Germinal center (tissue), 1 donor: ENCODE results near the gene SEMA6A.

Experiments
- DNase-seq: peaks from one replicate; pipeline ENCODE4 v3.0.0; 2012; ENCODE audit warnings: mixed read lengths, low spot score

Gene SEMA6A, protein sequence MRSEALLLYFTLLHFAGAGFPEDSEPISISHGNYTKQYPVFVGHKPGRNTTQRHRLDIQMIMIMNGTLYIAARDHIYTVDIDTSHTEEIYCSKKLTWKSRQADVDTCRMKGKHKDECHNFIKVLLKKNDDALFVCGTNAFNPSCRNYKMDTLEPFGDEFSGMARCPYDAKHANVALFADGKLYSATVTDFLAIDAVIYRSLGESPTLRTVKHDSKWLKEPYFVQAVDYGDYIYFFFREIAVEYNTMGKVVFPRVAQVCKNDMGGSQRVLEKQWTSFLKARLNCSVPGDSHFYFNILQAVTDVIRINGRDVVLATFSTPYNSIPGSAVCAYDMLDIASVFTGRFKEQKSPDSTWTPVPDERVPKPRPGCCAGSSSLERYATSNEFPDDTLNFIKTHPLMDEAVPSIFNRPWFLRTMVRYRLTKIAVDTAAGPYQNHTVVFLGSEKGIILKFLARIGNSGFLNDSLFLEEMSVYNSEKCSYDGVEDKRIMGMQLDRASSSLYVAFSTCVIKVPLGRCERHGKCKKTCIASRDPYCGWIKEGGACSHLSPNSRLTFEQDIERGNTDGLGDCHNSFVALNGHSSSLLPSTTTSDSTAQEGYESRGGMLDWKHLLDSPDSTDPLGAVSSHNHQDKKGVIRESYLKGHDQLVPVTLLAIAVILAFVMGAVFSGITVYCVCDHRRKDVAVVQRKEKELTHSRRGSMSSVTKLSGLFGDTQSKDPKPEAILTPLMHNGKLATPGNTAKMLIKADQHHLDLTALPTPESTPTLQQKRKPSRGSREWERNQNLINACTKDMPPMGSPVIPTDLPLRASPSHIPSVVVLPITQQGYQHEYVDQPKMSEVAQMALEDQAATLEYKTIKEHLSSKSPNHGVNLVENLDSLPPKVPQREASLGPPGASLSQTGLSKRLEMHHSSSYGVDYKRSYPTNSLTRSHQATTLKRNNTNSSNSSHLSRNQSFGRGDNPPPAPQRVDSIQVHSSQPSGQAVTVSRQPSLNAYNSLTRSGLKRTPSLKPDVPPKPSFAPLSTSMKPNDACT

DNA sequence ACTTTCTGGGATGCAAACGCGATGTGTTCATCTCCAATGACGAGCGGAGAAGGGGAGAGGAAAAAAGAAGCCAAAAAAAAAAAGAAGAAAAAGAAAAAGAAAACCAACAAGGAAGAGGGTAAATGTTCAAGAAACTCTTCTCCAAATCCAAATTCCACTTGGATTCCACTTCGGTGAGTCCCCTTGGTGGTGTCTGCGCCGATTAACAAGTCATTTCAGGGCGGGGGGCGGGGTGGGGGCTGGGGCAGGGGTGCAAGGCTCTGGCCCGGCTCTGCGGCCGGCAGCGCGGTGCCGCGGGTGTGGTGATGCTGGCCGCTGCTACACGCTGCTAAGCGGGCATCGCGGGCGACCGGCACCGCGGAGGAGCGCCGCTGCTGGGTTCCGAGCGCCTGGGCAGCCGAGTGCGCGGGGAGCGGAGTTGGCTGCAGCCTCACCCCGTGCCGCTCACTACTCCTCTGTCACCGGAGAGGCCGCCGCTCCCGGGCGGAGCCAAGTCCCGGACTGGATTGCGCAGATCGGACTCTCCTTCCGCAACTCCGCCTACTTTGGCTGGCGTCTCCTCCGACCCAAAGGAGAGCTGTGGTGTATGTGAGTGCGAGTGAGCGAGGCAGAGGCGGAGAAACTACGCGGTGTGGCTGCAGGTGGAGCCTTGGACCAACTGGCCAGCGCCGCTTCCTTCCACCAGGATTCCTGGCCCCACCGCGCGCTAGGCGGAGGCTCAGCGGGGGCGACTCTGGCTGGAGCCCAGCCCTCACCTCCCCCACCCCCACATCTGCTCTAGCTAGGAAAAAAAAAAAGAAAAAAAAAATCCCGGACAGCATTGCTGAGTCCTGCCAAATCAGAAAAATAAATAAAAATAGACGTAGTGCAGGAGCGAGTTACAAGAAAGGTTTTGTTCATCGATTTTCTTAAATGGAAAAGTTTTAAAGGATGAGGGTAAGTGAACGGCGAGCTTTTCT, at the start of gene SEMA6A:
Gene SEMA6A, minus strand, starts transcription at position 457 of the 959 bp plus-strand sequence. CDS start 69,879 bp downstream, outside the sequence.
- peak; percentile 81 for DNase-seq

DNA sequence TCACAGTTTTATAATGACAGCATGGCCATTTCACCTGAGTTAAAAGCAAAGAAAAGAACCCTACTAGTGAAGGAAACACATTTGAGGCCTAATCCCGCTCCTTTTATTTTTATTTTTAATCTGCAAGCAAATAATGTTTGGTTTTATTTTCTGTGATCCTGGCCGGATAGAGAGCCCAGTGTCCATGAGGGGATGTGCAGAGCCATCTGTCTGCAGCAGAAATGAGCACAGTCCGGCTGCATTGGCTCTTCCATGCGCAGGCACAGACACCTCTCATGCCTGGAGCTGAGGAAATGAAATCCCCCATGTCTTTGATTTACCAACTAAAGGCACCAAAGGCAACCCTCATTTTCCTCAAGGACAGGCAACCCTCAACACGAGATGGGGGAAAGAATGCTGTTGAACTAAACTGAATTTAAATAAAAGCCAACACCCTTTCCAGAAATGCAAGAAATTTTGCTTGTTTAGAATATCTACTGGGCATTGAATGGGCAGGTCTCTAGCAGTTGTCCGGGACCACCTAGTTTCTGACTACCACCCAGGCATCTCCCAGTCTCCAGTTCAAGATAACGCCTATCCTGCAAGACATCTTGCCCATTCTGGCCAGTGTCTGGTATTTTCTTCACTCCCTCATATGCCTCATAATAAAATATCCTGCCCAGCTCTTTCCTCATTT, 47.9 kb upstream of the SEMA6A start:
- no peak for DNase-seq

DNA sequence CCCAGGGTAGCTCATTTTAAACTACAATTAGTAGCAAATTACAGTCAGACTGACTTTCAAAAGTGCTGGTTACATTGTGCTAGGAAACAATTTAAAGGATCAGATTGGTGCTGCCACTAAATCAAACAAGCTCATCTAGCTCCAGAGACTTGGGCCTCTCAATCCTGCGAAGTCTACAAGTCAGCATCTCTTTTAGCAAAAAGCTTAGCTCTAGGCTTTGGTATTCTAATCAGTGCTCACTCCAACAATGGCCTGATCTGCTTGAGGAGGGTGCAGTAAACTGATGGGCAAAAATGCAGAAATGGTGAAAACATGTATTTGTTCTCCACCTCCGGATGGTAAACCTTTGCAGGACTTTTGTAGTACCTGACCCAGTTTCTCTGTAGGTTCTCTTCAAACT, 47.0 kb upstream of the SEMA6A start:
- DNase-seq: no peak

DNA sequence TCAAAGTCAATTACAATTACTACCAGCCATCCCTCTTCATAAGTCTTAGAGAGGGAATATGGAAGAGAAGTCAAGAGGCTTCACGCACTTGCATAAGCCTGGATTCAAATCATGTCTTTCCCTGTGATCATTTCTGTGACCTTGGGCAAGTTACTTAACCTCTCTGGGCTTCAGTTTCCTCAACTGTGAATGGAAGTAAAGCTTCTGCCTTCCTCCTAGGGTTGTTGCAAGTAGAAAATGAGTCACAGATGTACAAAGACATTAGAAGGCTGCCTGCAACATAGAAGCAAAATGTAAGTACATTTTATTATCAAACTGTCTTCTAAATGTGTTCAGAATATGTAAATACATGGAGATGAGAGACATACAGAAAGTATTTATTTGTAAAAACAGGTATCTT, 42.3 kb upstream of the SEMA6A start:
- no peak for DNase-seq

DNA sequence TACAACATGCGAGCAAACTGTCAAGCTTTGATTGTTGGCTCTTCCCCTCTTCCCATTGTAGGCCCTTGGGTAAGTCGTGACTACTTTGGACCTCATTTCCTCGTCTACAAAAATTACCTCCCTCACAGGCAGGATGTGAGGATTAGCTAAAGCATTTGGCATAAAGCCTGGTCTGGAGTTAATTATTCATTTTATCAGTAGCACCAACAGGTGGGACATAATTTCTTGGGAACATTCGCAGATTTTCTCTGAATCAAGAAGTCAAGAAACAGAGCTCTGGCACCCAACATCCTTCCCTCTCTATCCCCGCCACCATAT, 39.9 kb upstream of the SEMA6A start:
- DNase-seq: no peak

DNA sequence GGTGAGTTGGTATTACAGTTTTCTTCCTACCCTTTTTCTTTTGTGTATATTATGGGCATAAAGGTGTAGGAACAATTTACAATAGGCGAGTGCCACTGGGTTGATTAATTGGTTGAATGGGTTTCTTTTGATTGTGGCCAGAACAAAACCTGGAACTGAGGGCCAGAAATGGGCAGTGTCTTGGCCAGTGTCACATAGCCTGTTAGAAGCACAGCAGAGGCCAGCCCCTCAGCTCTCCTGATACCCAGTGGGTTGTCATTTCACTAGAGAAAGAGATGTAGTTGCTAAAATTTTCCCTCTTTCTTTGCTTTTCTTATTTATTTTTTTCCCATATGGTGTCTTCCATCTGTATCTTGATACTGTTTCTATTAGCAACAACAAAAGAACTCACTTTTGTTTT, 38.8 kb upstream of the SEMA6A start:
- no peak for DNase-seq

DNA sequence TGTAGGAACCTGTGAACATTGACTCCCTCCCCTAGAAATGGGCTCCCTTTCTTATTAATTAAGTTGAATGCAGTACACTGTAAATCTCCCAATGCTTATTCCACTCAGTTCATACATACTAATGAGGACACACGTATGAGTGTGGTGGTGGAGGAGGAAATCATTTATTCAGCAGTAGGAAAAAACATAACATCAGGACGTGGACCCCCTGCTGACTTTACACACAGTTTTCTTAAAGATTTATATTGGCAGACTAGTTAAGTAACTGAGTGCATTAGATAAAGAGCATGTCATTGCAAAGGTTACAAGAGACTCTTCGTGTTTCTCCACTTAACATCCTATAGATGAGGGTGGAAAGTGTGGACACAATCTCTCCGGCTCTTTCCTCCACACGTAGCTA, 37.8 kb upstream of the SEMA6A start:
- no peak for DNase-seq

DNA sequence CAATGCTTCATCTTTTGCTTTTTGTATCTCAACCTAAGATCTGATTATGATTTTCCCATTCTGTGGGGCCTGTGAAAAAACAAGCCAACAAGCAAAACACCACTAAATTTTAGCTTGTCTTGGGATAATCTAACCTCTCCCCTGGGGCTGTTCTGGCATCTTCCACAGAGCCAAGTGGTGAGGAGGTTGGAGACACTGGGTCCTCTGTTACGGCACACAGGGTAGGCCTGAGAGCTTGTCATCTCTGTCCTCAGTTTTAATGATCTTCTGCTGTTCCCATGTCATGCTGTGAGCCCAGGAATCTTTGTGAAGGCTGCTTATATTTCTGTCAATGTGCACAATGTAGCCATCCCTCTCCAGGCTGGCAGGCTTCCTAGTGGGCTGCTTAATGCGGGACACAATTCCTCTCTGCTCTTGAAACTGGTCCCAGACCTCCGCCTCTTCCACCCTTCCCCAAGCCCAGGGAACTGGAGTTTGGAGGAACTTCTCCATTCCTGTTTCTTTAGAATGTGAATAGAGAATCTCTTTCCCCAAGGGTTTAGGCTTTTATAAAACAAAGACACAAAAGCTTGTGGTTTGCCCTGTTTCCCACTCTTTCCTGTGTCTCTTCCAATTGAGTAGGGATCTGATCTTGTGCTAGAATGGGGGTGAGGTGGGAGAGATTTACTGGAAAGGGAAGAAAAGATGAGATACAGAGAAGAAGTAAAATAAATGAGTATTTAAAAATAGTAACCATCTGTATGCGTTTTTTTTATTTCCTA, 30.9 kb upstream of the SEMA6A start:
- DNase-seq: no peak

DNA sequence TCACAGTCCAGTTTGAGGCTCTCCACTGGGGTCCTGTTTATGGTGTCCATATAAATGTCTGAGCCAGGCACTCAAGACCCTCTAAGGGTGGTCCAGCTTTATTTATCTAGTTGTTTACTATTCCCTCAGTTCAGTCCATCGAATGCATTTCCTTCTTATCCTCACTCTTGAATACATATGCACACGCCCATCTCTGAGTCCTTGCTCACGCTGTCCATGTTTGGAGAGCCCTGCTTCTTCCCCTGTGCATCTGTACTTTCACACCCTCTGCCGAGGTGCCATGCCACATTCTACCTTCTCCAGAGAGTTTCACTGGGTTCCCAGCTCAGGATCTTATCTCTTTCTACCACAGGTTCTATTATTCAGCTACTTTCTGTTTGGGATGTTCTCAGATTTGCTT, 30.2 kb upstream of the SEMA6A start:
- no peak for DNase-seq

DNA sequence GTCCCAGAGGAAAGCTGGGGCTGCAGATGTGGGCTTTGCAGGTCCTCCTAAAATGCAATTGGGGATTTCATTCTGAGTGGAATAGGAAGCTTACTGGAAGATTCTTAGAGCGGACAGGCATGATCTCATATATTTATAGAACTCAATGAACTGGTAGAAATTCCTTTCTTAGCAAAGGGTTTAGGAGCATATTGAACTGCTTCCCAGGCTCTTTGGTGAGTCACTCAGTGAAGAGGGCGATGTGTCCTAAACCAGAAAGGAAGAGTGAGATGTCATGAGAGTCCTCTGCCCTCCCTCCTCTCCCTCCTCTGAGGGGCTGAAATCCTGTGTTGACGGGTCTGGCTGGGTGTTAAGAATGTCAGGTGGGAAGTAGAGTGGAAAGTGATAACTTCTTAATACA, 26.3 kb upstream of the SEMA6A start:
- no peak for DNase-seq

DNA sequence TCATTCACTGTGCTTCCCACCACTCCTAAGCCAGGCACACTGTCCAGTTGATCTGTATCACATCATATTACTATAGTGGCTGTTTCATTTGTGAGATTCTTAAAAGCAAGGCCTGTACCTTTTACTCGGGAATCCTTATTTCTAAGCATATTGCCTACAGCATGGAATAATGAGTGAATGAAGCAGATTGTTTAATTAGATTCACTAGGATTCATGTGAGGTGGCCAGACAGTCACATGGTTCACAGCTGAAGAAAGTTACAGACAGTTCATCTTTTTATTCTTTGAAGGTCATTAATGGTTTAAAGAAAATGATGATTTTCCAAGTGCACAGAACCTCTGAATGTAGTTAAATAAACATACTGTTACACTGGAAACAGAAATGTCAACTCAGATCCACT, 24.3 kb upstream of the SEMA6A start:
- no peak for DNase-seq

DNA sequence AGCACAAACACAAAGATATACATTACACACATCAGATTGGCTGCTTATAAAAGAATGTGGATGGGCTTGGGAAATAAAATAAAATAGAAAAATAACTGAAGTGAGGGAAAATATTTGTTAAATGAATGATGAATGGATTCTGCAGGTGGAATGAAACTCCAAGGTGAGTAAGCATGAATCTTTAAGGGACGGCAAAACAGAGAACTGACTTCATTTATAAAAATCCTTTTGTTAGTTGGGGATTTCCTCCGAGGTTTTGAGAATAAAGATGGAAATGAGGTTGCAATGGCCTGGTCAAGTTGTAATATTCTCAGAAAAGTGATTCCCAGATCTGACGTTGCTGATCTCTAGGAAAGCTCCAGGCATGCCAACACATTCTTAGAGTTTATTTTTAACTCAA, 20.9 kb upstream of the SEMA6A start:
- DNase-seq: no peak

DNA sequence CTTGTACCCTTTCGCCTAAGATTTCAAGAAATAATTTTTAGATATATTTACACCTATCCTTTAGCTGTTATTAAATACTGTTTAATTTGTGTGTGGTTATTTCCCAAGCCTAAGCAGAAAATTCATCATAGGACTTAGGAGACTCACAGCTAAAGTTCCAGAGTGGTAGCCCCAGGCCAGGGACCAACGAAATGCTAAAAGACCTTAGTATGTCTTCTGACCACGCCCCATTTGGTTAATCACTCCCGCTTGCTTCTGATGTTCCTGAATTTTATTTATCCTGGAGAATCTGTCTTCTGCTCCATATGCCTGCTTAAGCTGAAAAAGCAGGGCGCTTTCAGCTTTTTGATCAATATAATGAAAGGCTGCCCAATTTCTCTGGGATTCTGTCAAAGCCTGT, 18.7 kb upstream of the SEMA6A start:
- no peak for DNase-seq

DNA sequence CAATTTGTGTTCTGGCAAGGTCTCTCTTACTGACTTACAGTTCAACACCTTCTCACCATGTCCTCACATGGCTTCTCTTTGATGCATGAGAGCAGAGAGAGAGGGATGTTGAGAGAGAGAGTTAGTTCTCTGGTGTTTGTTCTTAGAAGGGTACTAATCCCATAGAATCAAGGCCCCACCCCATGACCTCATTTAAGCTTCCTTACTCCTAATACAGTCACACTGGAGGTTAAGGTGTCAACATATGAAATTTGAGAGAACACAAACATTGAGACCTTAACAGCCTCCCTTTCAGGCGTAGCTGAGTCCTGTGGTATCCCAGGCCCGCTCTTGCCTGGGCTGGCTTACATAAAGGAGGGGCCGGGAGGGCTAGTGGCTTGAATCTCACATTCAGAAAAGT, 10.6 kb upstream of the SEMA6A start:
- no peak for DNase-seq

DNA sequence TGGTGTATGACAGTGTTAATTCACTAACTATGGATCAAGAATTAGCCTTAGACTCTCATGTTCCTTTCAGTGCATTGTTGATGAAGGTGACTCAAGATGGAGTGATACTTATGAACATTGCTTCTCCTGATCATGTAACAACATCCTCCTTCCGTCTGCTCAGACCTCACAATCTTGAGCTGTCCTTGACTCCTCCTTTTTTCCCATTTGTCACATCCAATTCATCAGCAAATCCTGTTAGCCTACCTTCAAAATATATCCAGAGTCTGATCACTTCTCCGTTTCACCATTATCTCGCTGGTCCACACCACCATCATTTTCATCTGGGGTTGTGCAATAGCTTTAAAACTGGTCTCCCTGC, 9.2 kb upstream of the SEMA6A start:
- no peak for DNase-seq

DNA sequence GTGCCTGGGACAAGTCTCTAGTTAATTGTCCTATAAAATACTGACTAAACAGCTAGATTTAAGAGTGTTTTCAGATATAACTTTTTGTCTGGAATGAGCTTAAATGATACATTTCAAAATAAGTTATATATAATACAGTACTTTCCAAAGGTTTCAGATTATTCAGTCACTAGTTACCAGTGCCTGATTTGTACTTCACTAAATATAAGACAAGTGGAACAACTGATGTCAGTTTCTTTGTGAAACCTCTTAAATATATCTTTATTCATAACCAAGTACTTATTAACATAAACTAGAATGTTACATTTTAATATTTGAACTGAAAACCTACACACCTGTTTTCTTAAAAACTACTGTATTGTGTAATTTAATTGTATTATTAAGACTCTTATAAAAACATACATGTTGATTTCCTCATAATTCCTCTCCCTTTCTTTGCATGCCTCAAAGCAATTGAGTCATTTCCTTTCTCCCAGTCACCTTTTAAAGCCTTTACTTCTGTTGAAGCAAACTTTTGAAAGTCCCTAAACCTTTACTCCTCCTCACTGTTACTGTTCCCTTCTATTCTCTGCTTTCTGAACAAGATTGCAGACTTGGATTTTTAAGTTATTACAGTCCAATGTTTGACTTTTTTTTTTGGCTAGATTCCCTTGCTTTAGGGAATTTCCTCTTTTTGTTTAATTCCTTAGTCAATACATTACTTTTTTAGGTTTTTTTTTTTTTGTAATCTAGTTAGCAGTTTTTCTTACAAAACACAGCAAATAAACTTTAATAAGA, 8.7 kb upstream of the SEMA6A start:
- no peak for DNase-seq

DNA sequence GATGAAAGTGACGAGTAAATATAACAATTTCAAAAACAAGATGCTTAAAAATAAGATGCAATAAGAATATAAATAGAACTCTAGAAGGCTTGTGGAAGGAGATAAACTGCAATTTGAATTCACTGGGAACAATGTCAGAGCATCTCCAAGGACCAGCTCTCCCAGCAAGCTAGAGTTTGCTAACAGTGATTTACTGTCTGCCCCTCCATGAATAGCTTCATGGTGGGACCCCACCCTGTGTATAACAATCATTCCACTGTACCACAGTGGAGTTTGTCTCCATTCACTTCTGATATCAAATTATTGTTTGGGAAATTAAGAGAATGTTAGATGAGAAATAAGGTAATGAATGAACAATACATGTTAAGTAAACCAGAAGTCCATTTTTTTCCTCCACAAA, 7.3 kb upstream of the SEMA6A start:
- DNase-seq: no peak

DNA sequence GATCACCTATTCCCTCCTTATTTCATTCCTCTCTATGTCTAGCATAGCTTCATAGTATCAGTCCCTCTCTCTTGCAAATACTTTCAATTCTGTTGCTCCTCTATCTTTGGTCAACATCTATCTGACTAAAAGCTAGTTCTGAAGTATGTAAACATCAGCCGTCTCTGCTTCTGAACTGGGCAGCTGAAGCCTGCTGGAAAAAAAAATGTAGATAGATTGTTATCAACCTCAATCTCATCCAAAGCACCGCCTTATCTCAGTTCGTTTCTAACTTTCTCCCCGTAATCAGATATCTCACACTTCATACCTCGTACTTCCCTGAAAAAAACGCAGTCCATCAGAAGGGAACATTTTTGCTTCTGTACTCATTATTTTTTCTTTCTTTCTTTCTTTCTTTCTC, 4.5 kb upstream of the SEMA6A start:
- DNase-seq: no peak

DNA sequence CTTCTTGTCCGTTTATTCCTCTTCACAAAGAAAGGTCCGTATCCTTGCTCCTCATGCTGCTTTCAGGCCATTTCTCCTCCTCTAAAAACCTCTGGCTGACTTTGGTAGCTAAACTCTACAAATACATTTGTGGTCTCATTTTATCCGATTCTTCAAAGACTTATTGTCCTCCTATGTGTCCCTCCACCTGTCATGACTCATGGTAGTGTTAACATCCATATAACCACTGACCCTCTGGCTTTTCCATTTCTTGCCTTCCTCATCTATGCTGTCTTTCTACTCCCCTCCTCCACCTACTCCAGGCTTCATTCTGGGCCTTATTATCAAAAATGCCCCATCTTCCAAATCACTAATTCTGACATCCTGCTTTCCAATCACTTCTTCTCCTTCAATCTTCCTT, 4.1 kb upstream of the SEMA6A start:
- DNase-seq: no peak
